ENCODE measurements around the gene ELP4.

DNA sequence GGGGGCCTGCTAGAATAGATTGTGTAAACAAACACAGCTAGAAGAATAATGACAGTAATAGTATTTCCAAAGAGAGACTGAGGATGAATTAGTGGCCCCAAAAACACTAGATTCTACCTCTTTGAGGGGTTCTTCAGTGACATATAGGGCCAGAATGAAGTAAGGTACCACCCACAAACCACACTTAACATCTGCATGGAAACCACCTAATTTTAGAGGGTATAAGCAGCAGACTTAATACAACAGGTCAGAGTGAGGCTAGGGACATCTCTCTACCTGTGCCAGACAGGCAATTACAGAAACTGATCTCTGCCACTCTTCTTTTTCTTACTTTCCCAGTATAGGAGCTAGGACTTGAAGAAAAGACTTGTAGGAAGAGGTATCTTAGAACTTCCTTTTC lies 20.1 kb downstream of the ELP4 start:
- TF ChIP-seq, protein P1, sequence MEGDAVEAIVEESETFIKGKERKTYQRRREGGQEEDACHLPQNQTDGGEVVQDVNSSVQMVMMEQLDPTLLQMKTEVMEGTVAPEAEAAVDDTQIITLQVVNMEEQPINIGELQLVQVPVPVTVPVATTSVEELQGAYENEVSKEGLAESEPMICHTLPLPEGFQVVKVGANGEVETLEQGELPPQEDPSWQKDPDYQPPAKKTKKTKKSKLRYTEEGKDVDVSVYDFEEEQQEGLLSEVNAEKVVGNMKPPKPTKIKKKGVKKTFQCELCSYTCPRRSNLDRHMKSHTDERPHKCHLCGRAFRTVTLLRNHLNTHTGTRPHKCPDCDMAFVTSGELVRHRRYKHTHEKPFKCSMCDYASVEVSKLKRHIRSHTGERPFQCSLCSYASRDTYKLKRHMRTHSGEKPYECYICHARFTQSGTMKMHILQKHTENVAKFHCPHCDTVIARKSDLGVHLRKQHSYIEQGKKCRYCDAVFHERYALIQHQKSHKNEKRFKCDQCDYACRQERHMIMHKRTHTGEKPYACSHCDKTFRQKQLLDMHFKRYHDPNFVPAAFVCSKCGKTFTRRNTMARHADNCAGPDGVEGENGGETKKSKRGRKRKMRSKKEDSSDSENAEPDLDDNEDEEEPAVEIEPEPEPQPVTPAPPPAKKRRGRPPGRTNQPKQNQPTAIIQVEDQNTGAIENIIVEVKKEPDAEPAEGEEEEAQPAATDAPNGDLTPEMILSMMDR (IDR thresholded peaks at IDR 0.05), result no peak
- TF ChIP-seq POLR2A (IDR thresholded peaks at IDR 0.05), result no peak
